T47D (cell line): ENCODE results near the gene ITPKC.

Experiments used
- DNase-seq, 2 experiments: peaks; one replicate each; pipeline versions ENCODE4 v3.0.0 to v3.0.0-alpha.2; 2011 to 2012; ENCODE audit warnings: low read depth in 1 of 2, low spot score in 1 of 2
- JUND ChIP-seq: IDR thresholded peaks from 2 replicates; pipeline ENCODE4 v1.6.1; 2012; ENCODE audit warnings: low read depth
- in situ Hi-C: cut with HindIII; loops from 2 replicates; pipeline ENCODE4 v1.10.0; 2016; ENCODE audit warnings: low sequenced_read_pairs, low pct_unique_long_range_greater_than_20kb

ITPKC gene

DNA sequence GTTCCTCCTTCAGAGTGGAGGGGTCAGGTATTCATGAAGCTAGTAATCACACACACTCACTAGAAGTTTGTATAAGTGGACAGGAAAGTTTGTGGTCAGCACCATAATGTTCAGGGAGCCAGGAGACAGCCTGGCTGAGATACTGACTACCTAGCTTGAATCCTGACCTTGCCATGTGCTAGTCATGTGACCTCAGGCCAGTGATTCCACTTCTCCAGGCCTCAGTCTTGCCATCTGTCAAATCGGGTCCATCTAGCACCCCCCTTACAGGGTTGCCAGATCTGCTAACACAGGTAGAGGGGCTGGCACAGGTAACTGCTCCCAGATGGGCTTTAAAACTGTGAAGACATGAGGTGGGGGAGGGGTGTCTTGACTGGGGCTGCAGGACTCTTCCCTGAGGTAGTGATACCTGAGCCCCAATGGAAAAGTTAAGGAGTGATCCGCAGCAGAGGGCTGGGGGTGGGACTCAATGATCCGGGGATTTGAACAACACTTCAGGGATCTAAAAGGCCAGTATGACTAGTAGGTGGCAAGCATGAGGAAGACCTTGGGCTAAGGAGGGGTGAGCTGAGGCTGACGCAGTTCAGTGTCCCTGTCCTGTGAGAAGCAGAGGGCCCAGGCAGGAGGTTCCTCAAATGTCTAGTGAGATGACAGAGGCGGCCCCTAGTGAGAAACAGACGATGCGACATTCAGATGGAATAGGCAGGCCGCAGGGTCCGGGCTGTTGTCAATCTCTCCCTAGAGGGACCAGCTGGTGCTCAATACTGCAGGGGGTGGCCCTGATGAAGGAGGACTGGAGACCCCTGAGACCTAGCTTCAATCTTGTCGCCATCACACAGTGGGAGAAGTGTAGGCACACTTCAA lies 24.8 kb downstream of the ITPKC start:
- in situ Hi-C loops, result no loop called here
- DNase-seq, result no peak
- no peak for TF ChIP-seq JUND

DNA sequence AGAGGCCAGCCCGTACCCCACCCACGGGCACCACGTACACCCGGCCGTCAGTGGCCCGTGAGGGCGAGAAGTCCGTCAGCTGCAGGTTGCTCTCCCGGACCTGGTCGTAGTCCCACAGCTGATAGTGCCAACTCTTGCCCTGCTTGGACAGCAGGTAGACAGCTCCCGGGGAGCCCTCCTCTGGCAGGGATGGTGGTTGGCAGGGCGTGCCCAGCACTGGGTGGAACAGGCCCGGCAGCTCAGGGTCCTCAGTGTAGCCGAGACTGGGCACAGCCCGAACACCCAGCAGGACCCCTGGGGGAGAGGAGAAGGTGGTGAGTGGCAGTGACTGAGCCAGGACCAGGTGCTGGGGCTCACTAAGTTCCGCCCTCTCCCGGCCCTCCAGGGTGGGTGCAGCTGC lies 25.6 kb downstream of the ITPKC start:
- DNase-seq, result no peak
- no peak for TF ChIP-seq JUND
- in situ Hi-C loops, result no loop called here

DNA sequence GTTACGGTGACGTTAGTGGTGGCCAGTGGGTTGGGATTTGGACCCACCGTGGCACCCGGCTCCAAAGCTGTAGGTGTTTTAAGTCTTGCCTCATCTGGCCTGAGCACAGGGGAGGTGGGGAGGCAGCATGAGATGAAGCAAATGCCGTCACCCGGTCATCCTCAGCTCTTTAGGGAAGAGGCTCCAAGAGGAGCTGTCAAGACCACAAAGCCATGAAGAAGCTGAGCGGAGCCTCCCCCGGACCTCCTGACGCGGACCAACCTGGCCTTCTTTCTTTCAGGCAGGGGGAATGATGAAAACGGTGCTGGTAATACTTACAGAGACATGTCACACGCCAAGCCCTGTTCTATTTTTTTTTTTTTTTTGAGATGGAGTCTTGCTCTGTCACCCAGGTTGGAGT lies 26.0 kb downstream of the ITPKC start:
- no peak for TF ChIP-seq JUND
- in situ Hi-C loops, result no loop called here
- DNase-seq, result no peak

DNA sequence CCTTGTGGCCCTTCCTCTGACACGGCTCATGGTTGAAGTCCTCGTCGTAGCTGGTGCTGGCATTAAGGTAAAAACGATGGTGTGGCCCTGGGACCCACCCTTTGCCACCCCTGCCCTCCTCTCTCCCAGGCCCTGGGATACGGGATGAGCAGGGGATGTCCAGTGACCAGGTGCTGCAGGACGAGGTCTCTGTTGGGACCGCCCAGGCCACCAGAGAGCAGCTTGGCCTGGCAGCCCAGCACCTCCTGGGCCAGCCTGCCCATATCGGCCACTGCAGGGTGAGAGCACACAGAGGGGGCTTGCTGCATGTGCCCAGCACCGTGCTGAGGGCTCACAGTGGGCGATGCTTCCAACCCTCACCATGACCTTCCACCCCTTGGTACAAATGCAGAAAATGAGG lies 27.0 kb downstream of the ITPKC start:
- DNase-seq, result no peak
- no peak for TF ChIP-seq JUND
- in situ Hi-C loops, result no loop called here

DNA sequence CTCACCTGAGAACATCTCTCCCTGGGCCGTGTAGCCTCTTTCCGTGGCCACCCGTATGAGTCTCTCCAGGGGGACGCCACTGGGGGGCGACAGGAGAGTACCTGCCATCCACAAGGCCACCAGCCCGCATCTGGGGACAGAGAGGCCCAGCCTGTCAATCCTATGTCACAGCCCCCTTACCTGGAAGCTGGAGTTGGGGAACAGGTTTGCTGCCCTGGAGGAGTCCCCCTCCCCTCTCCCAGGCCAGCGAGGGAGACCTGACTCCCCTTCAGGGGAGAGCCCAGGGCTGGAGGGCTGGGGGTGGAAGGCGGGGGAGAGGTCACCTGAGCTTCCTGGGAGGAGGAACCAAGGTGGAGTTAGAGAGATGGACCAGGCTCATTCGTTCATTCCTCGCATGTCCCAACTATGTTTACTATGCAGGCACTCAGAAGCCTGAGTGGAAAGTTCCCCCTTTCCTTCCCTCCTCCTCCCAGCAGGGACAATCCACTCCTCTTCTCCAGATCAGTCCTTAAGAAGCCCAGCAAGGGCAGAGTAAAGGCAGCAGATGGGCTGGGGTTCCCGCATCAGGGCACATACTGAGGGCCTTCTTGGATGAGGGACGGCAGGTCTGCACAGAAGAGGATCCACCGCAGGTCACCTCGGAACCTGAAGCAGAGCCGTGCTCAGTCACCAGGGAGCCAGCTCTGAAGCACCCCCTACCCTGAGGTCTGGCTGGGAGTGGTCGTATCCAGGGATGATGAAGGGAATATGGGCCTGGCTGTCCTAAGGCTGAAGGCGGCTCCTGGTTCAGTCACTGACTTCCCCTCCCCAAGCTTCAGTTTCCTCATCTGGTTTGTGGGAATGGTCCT lies 27.9 kb downstream of the ITPKC start:
- in situ Hi-C loops, result no loop called here
- TF ChIP-seq JUND, result no peak
- peak in 1 of 2 experiments; percentile 60 for DNase-seq

DNA sequence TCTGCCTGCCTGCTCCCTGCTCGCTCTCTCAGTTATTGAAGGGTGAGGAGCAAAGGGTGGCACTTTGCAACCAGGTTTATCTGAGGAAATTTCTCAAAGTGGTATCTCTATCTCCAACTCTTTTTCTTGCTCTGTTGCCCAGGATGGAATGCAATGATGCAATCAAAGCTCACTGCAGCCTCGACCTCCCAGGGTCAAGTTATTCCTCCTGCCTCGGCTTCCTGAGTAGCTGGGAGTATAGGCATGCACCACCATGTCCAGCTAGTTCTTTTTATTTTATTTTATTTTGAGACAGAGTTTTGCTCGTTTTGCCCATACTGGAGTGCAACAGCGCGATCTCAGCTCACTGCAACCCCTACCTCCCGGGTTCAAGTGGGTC lies 28.5 kb downstream of the ITPKC start:
- no peak for TF ChIP-seq JUND
- in situ Hi-C loops, result no loop called here
- no peak for DNase-seq

DNA sequence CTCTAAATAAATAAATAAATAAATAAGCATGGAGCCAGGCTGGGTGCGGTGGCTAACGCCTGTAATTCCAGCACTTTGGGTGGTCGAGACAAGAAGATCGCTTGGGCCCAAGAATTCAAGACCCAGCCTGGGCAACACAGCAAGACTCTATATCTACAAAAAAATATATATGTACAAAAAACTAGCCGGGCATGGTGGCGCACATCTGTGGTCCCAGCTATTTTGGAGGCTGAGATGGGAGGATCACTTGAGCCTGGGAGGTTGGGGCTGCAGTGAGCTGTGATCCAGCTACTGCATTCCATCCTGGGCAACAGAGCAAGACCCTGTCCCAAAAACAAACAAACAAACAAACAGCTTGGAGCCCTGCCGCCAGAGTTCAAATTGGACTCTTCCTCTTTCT lies 30.6 kb downstream of the ITPKC start:
- DNase-seq, result no peak
- TF ChIP-seq JUND, result no peak
- in situ Hi-C loops, result no loop called here

DNA sequence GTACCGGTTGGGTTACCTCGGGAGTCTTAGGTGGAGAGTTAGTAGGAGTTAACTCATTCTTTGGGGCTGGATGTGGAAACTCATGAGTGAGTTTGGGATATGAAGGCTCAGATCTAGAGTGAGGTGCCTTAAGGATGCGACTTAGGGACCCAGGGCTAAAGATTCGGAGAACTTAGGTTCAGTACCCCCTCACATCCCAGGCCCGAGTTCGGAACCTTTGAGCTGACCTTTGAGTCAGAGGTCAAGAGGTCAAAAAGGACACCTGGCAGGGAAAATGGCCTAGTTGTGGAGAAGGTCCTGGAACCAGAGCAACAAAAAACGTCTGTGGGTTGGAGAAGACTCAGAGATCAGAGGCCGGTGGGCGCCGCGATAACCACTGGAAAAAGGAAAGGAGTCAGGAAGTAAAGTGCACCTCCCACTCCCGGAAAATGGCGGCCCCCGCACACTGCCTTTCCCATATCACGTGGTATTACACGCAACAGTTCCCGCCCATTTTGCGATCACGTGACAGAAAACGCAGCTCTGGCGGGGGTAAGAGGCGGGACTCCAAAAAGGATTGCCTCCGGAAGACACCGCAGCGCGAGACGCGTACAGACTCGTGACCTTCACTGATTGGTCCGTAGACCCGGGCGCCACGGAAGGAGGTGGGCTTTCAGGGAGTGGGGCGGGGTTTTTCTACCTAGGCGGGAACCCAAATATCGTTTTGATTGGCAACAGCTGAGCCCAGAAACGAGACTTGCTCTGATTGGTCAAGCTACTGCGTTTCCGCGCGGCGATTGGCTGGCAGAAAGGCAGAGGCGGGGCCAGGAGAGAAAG lies 33.4 kb downstream of the ITPKC start, which contains the start of gene ACTMAP:
TSS of gene ACTMAP (minus strand) at position 420 of the 816 bp plus-strand sequence. CDS start 674 bp downstream, outside the sequence.
- in situ Hi-C loops, result no loop called here
- peak; percentile 81 to 99 for DNase-seq
- no peak for TF ChIP-seq JUND

DNA sequence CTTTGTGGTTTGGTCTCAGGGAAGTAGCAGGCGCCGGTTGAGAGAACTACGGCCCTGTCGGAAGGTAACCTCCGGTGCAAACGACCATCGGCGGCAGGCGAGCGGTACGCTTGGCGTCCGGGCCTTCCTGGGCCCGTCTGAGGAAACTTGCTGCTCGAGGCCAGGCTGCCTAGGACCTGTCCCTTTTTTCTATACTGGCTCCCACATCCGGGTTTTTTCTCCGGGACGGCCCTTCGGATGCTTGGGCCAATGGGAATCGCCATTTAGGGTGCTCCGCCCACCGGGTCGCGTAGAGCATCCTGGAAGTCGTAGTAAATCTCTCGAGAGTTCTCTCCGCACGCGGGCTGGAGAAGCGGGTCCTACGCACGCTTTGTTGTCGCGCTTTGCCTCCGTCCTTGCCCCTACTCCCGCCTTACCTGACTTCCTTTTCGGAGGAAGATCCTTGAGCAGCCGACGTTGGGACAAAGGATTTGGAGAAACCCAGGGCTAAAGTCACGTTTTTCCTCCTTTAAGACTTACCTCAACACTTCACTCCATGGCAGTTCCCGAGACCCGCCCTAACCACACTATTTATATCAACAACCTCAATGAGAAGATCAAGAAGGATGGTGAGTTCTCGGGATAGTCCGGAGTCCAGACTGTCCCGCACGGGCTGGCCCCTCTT lies 34.1 kb downstream of the ITPKC start, which contains the start of gene SNRPA:
TSS of gene SNRPA (plus strand) at position 330 of the 664 bp plus-strand sequence. CDS start at position 536, 206 bp downstream.
- DNase-seq, result peak; percentile 72 to 96
- in situ Hi-C loops, result no loop called here
- TF ChIP-seq JUND, result no peak

DNA sequence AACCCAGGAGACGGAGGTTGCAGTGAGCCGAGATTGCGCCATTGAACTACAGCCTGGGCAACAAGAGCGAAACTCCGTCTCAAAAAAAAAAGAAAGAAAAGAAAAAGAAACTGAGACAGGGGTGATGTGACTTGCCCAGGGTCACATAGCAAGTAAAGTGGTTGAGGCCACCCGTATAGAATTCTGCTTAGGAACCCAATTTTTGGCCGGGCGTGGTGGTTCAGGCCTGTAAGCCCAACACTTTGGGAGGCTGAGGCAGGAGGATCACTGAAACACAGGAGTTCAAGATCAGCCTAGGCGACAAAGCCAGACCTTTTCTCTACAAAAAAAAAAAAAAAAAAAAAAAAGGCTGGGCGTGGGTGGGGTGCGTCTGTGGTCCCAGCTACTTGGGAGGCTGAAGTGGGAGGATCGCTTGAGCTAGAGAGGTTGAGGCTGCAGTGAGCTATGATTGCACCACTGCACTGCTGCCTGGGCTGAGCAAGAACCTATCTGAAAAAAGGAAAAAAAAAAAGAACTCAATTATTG lies 35.4 kb downstream of the ITPKC start:
- no peak for TF ChIP-seq JUND
- in situ Hi-C loops, result no loop called here
- DNase-seq, result no peak

DNA sequence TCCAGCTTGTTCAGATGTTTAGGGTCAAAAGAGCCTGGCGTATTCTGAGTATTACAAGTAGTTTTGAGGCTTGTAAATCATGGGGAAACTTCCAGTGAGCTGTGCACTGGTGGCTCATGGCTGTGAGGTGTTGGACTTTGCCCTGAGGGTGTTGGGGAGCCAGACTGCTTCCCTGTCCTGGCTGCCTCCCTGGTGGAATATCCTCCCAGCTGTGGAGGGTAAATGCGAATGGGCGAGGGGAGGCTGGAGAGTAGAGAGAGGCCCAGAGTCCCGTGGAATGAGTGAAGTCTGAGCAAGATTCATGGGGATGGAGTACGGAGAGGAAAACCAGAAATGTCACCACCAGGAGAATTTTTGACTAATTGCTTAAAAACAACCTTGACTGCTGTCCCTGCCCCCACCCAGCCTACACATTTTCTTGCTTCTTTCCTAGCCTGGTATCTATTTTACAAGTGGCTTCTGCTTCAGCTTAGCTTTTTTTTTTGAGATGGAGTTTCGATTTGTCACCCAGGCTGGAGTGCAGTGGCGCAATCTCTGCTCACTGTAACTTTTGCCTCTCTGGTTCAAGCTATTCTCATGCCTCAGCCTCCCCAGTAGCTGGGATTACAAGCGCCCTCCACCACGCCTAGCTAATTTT lies 37.8 kb downstream of the ITPKC start:
- no peak for DNase-seq
- no peak for TF ChIP-seq JUND
- in situ Hi-C loops, result no loop called here
